Activated T-helper 17 cell treated with anti-CD3 and anti-CD28 coated beads, Interleukin-2, amount 50 U/mL, for 72 hours (primary cell): Measurements from ENCODE around the gene HDGF. TPM values are rescaled to one million over a fixed set of nuclear protein-coding genes. Genes with fewer than 3 reads are reported as not detected.

Source experiments
- ATAC-seq: fragments of 150-1000 bp; cut with Tn5 transposase; replicated peaks from 2 replicates; pipeline ENCODE4 v1.10.0; 2021; ENCODE audit warnings: mild to moderate bottlenecking, moderate library complexity
- H3K27ac Mint-ChIP-seq: one replicate; pipeline ENCODE4 v1.8.0; 2022; ENCODE audit warnings: mixed read lengths
- H3K27me3 Mint-ChIP-seq: one replicate; pipeline ENCODE4 v1.8.0; 2022; ENCODE audit warnings: mixed read lengths
- H3K36me3 Mint-ChIP-seq: one replicate; pipeline ENCODE4 v1.8.0; 2022; ENCODE audit warnings: low read depth, mild to moderate bottlenecking, mixed read lengths
- H3K4me1 Mint-ChIP-seq: one replicate; pipeline ENCODE4 v1.8.0; 2022; ENCODE audit warnings: mixed read lengths
- H3K4me3 Mint-ChIP-seq: one replicate; pipeline ENCODE4 v1.8.0; 2022; ENCODE audit warnings: mild to moderate bottlenecking, mixed read lengths
- H3K9me3 Mint-ChIP-seq: one replicate; pipeline ENCODE4 v1.8.0; 2022; ENCODE audit warnings: mixed read lengths
- total RNA-seq, 2 donors: library from RNA; stranded (reverse); gene quantifications; one replicate each; pipeline ENCODE4 v1.2.3, GENCODE V29; 2022

HDGF gene
- total RNA-seq, 2 donors from 2014 or later = 270 to 361 TPM

GRCh38 chr1:156693848-156694689, 57.4 kb downstream of the HDGF start:
- peaks cover 62% of the 10 kb centered on the region for H3K27me3 Mint-ChIP-seq
- no peak for ATAC-seq
- H3K4me1 Mint-ChIP-seq = peaks cover 11% of the 10 kb centered on the region
- no peak overlapping the region for H3K4me3 Mint-ChIP-seq
- H3K9me3 Mint-ChIP-seq = no peaks in the 10 kb centered on the region
- H3K27ac Mint-ChIP-seq = peak overlapping the region; percentile 15
- H3K36me3 Mint-ChIP-seq = no peaks in the 10 kb centered on the region

GRCh38 chr1:156692925-156693847, 58.3 kb downstream of the HDGF start:
- H3K9me3 Mint-ChIP-seq = no peaks in the 10 kb centered on the region
- peaks cover 11% of the 10 kb centered on the region for H3K4me1 Mint-ChIP-seq
- ATAC-seq = no peak
- H3K36me3 Mint-ChIP-seq = no peaks in the 10 kb centered on the region
- H3K27ac Mint-ChIP-seq = peak overlapping the region; percentile 15
- H3K27me3 Mint-ChIP-seq = peaks cover 61% of the 10 kb centered on the region
- no peak overlapping the region for H3K4me3 Mint-ChIP-seq

DNA sequence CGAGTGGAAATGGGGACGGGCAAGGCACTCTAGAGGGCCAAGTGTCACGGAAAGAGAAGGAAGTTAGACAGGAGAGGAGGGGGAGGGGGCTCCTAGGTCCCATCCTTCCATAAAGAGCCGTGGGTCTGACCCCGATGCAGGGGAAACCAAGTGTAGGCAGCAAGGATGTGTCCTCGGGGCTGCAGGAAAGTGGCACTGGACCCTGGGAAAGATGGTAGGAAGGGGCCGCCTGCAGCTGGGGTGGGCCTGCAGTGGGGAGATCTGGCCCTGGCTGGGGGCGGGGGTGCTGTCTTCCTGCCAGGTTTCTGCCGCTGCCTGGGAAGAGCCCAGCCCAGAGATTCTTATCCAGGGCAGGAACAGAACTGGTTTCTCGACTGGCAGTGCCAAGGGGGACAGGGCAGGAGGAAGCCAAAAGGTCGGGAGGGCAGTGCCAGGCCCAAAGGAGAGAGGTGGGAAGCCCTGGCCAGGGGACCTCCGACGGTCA, 59.0 kb downstream of the HDGF start:
- Mint-ChIP-seq H3K27me3 (peaks cover 57% of the 10 kb centered on the region), H3K9me3 (no peaks in the 10 kb centered on the region), H3K27ac (no peak overlapping the region), H3K4me3 (no peak overlapping the region), H3K36me3 (no peaks in the 10 kb centered on the region), H3K4me1 (peaks cover 11% of the 10 kb centered on the region)
- ATAC-seq = no peak

Other genes starting within 250 kb of the HDGF start
- 1 to 10 TPM; 8.7 to 9.4 TPM for gene IQGAP3, start 179.1 kb downstream of the HDGF start, total RNA-seq
- under 1 TPM in 1 of 2 donors, not detected in 1; 0.79 TPM for gene TTC24, start 172.0 kb downstream of the HDGF start, total RNA-seq
- gene NAXE, start 159.9 kb downstream of the HDGF start, total RNA-seq = 10 to 100 TPM; 56.2 to 74.7 TPM
- 10 to 100 TPM; 21.3 to 51.8 TPM for gene GPATCH4, start 150.2 kb downstream of the HDGF start, total RNA-seq
- gene HAPLN2, start 132.3 kb downstream of the HDGF start, total RNA-seq = 1 to 10 TPM in 1 of 2 donors, under 1 TPM in 1; 0.30 to 1.5 TPM
- not detected for gene BCAN, start 109.6 kb downstream of the HDGF start, total RNA-seq
- gene NES, start 74.3 kb downstream of the HDGF start, total RNA-seq = under 1 TPM in 1 of 2 donors, not detected in 1; 0.05 TPM
- 1 to 10 TPM; 2.2 to 4.4 TPM for gene CRABP2, start 46.1 kb downstream of the HDGF start, total RNA-seq
- gene METTL25B, start 23.2 kb downstream of the HDGF start, total RNA-seq = 10 to 100 TPM; 29.0 to 51.6 TPM
- 10 to 100 TPM; 38.8 to 74.9 TPM for gene ISG20L2, start 22.9 kb downstream of the HDGF start, total RNA-seq
- 10 to 100 TPM; 58.8 to 67.0 TPM for gene MRPL24, start 10.6 kb downstream of the HDGF start, total RNA-seq
- 10 to 100 TPM; 54.0 to 76.7 TPM for gene PRCC, start 15.9 kb upstream of the HDGF start, total RNA-seq
- gene SH2D2A, start 65.2 kb upstream of the HDGF start, total RNA-seq = 100 to 1,000 TPM; 173 to 257 TPM
- under 1 TPM; 0.04 to 0.66 TPM for gene INSRR, start 107.4 kb upstream of the HDGF start, total RNA-seq
- gene NTRK1, start 109.2 kb upstream of the HDGF start, total RNA-seq = 10 to 100 TPM in 1 of 2 donors, 1 to 10 TPM in 1; 2.5 to 13.3 TPM
- gene PEAR1, start 142.0 kb upstream of the HDGF start, total RNA-seq = not detected
- gene LRRC71, start 169.0 kb upstream of the HDGF start, total RNA-seq = not detected